Activated CD4-positive, alpha-beta T cell treated with anti-CD3 and anti-CD28 coated beads for 36 hours (primary cell): Measurements from ENCODE around the gene RAB3IP. TPM values are rescaled to one million over a fixed set of nuclear protein-coding genes. Genes with fewer than 3 reads are reported as not detected.

ENCODE experiments used
- total RNA-seq, 2 experiments: library from RNA; stranded (reverse); gene quantifications; one replicate each; pipeline ENCODE4 v1.2.3, GENCODE V29; 2021

The RAB3IP gene
- total RNA-seq, 2 experiments from 2014 or later, result 30.7 to 39.9 TPM

Other genes with a start within 250 kb of the RAB3IP start
- 100 to 1,000 TPM; 293 to 360 TPM for gene CCT2, start 153.4 kb upstream of the RAB3IP start, total RNA-seq
- not detected for gene LRRC10, start 128.0 kb upstream of the RAB3IP start, total RNA-seq
- gene BEST3, start 39.6 kb upstream of the RAB3IP start, total RNA-seq, result not detected
- gene MYRFL, start 86.4 kb downstream of the RAB3IP start, total RNA-seq, result not detected